A549 (cell line): ENCODE data around the gene NTHL1.

Source experiments
- MAFK ChIP-seq: fragments of 450-650 bp; IDR thresholded peaks from 2 replicates; pipeline ENCODE4 v1.6.1; 2014; ENCODE audit not compliant: partially characterized antibody
- TF ChIP-seq, protein P1 (sequence below): fragments of 200-600 bp; sonication (generic); IDR thresholded peaks from 2 replicates; pipeline ENCODE4 v1.6.1; 2016; ENCODE audit warnings: antibody characterized with exemption, mild to moderate bottlenecking, moderate library complexity

DNA sequence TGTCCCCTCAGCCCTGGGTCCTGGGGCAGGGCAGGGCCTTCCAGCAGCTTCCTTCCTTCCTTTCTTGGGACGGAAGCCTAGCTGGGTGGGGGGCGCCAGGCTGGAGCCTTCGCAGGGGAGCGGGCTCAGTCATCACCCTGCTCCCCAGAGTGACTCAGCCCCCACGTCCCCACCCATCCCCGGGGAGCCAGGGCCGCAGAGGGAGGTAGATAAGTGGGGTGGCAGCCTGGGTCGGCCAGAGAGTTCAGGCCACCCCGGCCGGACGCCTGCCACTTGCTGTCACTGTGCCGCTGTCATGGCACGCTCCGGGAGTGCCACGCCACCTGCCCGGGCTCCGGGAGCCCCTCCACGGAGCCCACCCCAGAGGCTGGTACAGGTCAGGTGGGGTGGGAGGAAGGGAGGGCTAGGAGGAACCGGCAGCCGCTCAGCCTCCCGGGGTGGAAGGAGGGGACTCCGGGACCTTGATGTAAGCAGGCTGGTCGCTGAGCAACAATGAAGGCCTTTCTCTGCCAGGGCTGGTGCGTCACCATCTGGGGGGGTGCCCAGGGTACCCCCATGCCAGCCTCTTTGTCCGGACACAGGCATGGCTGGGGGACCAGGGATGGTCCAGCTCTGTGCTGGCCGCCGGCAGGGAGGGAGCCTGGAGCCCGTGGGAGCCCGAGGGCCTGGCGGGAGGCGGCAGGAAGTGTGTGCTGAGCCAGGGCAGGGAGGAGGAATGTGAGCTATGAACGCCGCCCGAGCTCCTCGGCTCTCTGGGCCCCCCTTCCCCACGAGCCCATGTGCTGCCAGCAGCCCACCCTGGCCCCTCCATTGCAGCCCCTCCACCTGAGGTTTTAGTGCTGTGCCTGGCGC is 14.4 kb downstream of the NTHL1 start:
- TF ChIP-seq, protein P1, sequence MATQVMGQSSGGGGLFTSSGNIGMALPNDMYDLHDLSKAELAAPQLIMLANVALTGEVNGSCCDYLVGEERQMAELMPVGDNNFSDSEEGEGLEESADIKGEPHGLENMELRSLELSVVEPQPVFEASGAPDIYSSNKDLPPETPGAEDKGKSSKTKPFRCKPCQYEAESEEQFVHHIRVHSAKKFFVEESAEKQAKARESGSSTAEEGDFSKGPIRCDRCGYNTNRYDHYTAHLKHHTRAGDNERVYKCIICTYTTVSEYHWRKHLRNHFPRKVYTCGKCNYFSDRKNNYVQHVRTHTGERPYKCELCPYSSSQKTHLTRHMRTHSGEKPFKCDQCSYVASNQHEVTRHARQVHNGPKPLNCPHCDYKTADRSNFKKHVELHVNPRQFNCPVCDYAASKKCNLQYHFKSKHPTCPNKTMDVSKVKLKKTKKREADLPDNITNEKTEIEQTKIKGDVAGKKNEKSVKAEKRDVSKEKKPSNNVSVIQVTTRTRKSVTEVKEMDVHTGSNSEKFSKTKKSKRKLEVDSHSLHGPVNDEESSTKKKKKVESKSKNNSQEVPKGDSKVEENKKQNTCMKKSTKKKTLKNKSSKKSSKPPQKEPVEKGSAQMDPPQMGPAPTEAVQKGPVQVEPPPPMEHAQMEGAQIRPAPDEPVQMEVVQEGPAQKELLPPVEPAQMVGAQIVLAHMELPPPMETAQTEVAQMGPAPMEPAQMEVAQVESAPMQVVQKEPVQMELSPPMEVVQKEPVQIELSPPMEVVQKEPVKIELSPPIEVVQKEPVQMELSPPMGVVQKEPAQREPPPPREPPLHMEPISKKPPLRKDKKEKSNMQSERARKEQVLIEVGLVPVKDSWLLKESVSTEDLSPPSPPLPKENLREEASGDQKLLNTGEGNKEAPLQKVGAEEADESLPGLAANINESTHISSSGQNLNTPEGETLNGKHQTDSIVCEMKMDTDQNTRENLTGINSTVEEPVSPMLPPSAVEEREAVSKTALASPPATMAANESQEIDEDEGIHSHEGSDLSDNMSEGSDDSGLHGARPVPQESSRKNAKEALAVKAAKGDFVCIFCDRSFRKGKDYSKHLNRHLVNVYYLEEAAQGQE: no peak
- TF ChIP-seq MAFK: no peak
